DOHH2 (cell line): Measurements from ENCODE around the gene DCAF11.

Experiments used
- EZH2phosphoT487 ChIP-seq: fragments of 200-600 bp; sonication (generic); IDR thresholded peaks from 2 replicates; pipeline ENCODE4 v1.6.1; 2017; ENCODE audit warnings: borderline replicate concordance, mild to moderate bottlenecking, antibody characterized with exemption, low read length, moderate library complexity, mixed read lengths
- TF ChIP-seq, protein P1 (sequence below): fragments of 200-600 bp; sonication (generic); IDR thresholded peaks from one replicate; pipeline ENCODE4 v1.5.1; 2014; ENCODE audit warnings: antibody characterized with exemption, mild to moderate bottlenecking, low read depth, low read length; ENCODE audit not compliant: poor library complexity, severe bottlenecking

GRCh38 chr14:24139272-24139934 lies 24.8 kb downstream of the DCAF11 start:
- no peak for TF ChIP-seq EZH2phosphoT487
- TF ChIP-seq, protein P1, sequence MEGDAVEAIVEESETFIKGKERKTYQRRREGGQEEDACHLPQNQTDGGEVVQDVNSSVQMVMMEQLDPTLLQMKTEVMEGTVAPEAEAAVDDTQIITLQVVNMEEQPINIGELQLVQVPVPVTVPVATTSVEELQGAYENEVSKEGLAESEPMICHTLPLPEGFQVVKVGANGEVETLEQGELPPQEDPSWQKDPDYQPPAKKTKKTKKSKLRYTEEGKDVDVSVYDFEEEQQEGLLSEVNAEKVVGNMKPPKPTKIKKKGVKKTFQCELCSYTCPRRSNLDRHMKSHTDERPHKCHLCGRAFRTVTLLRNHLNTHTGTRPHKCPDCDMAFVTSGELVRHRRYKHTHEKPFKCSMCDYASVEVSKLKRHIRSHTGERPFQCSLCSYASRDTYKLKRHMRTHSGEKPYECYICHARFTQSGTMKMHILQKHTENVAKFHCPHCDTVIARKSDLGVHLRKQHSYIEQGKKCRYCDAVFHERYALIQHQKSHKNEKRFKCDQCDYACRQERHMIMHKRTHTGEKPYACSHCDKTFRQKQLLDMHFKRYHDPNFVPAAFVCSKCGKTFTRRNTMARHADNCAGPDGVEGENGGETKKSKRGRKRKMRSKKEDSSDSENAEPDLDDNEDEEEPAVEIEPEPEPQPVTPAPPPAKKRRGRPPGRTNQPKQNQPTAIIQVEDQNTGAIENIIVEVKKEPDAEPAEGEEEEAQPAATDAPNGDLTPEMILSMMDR: no peak
